HG03457 (cell line): Measurements from ENCODE around the gene SLC7A1.
"Not testable (repeated sequence)": the region's sequence is repeated elsewhere in the genome, so short reads cannot be mapped to it uniquely, and the experiment has no call there.

Experiments used
- ATAC-seq: cut with Tn5 transposase; IDR thresholded peaks from one replicate; pipeline ENCODE4 v1.9.1; 2021; ENCODE audit warnings: moderate number of reproducible peaks; ENCODE audit not compliant: unreplicated experiment

The SLC7A1 gene

DNA sequence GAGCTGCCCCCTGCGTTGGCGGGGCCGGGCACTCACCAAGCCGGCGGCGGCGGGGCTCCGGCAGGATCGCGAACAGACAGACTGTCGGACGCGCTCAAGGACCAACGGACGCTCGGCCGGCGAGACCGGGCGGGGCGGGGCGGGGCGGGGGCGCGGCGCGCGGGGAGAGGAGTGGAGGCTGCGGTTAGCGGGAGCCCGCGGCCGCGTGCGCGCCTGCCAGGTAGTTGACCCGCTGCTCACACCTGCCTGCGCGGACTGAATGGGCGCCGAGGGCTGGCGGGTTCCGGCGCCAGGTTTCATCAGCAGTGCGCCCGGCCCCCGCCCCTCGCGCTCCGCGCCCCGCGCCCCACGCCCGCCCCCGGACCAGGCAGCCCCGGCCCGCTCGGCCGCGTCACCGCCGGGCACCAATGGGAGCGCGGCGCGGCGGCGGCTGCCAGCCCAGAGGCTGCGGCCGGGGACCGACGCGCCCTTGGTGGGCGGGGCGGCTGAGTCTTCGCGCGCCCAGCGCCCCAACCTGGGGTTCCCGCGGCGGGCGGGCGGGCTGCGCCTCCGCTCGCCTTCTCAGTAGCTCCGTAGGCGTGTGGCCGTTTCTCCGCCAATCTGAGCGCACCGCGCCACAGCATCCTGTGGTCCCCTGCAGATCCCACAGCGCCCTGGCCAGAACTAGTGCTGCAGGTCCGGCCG is at the start of gene SLC7A1:
Gene SLC7A1 (minus strand): TSS at position 309 of the 684 bp plus-strand sequence. CDS start 59,500 bp downstream, outside the sequence.
- peak; percentile 78 for ATAC-seq

DNA sequence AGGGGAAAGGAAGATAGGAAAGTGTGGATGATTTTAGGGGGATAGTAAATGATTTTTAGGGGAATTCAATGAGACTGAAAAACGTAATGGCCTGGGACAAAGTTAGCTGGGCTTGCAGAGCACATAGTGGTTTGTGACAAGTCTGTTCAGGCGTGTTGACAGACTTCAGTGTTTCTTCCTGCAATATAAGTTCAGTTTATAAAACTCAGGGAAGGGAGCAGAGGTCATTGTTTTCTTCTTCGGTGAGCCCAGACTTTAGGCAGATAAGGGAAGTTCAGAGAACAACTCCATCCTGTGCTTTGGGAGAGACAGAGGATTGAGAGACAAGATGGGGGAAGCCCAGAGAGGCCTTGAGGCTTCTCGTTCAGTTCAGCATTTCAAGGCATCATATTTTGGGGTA is 45.2 kb upstream of the SLC7A1 start:
- no peak for ATAC-seq

GRCh38 chr13:29636831-29637230 is 41.3 kb upstream of the SLC7A1 start:
- ATAC-seq, result not testable (repeated sequence)

DNA sequence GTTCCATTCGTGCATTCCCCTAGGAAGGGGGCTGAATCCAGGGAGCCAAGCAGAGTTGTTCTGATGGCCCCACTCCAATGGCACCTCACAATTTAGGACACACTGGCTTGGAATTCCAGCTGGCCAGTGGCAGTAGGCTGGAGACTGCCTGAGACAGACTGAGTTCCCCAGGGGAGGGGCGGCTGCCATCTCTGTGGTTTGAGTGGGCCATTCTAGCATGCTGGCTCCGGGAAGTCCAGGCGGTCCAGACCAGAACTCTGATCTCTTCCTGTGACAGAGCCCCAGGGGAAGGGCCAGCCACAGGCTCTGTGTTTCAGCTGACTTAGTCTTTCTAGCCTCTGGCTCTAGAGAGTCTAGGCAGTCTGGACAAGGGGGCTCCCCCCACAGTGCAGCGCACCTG is 29.5 kb upstream of the SLC7A1 start:
- no peak for ATAC-seq

DNA sequence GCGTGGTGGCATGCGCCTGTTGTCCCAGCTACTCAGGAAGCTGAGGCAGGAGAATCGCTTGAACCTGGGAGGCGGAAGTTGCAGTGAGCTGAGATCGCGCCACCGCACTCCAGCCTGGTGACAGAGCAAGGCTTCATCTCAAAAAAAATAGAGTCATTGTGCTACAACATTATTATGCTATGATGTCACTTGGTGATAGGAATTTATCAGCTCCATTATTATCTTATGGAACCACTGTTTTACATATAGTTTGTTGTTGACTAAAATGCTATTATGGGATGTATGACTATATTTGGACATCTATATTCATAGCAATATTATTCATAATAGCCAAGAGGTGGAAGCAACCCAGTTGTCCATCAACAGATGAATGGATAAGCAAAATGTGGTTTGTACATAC is 26.4 kb upstream of the SLC7A1 start:
- no peak for ATAC-seq

DNA sequence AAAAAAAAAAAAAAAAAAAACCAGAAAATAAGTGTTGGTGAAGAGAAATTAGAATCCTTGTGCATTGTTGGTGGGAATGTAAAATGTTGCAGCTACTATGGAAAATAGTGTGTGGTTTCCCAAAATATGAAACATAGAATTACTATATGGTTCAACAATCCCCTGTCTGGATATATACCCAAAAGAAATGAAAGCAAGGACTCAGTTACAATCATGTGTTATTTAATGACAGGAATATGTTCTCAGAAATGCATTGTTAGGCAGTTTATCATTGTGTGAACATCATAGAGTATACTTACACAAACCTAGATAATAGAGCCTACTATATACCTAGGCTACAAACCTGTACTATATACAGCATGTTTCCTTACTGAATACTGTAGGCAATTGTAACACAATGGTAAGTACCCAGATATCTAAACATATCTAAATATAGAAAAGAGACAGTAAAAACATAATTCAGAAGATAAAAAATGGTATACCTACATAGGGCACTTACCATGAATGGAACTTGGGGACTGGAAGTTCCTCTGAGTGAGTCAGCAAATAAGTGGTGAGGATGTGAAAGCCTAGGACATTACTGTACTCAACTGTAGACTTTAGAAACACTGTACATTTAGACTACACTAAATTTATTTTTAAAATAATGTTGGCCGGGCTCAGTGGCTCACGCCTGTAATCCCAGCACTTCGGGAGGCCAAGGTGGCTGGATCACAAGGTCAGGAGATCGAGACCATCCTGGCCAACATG is 25.7 kb upstream of the SLC7A1 start:
- ATAC-seq, result no peak

GRCh38 chr13:29619995-29620394 is 24.5 kb upstream of the SLC7A1 start:
- no peak for ATAC-seq

DNA sequence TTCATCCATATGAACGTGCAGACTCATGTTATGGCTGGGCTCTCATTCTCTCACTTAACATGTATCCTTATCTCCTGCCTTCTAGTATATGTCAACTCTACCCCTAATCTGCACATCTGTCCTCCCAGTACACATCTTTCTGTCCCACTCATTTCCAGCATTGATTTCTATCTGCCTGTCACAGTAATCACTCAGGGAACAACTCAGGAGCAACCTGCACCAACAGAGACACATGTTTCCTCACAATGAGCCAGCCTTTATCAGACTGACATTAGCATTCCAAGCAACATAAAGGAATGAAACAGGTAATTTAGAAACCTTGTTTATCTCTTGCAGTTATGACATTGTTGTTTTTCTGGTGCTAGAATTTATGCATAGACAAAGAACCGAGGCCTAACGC is 17.6 kb upstream of the SLC7A1 start:
- ATAC-seq, result no peak

DNA sequence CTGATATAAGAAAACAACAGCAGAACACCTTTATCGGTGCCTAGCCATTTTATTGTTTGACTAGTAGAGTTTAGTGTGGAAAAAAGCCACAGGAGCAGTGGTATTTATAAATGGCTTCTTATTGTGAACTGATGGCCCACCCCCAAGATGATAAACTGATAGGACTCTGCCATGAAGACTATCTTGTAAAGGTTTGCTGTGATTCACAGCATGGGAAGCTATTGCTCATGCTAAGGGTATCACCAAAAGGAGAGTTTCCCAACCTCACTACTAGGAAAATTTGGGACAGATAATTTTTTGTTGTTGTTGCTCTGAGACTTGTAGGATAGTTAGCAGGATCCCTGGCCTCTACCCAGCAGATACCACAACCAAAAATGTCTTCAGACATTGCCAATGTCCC is 12.0 kb upstream of the SLC7A1 start:
- ATAC-seq, result no peak

GRCh38 chr13:29605860-29606526 is 10.5 kb upstream of the SLC7A1 start:
- ATAC-seq, result no peak

- no peak for ATAC-seq
These were observed 2.8 kb upstream of the SLC7A1 start for GRCh38 chr13:29598321-29598720.

- no peak for ATAC-seq
These were observed 2.2 kb upstream of the SLC7A1 start for GRCh38 chr13:29597706-29598105.

GRCh38 chr13:29597246-29597645 is 1.8 kb upstream of the SLC7A1 start:
- no peak for ATAC-seq

DNA sequence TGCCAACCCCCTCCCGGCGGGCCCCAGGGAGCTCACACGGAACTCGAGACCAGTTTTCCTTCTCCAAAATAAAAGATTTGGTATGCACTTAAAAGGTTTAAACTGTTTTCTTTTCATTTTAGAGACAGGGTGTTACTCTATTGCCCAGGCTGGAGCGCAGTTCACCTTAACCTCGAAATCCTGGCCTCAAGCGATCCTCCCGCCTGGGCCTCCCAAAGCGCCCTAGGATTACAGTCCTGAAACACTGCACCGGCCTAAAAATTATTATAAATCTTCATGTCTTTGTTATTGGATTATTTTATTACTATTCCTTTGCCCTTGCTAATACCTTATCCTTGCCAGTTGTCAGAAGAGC is 553 bp upstream of the SLC7A1 start:
- no peak for ATAC-seq

GRCh38 chr13:29594710-29595379 is 643 bp downstream of the SLC7A1 start:
- peak; percentile 35 for ATAC-seq

- ATAC-seq, result peak; percentile 18
These were observed 1.2 kb downstream of the SLC7A1 start for GRCh38 chr13:29594303-29594709.

- ATAC-seq, result no peak
These were observed 1.7 kb downstream of the SLC7A1 start for GRCh38 chr13:29593605-29594297.

DNA sequence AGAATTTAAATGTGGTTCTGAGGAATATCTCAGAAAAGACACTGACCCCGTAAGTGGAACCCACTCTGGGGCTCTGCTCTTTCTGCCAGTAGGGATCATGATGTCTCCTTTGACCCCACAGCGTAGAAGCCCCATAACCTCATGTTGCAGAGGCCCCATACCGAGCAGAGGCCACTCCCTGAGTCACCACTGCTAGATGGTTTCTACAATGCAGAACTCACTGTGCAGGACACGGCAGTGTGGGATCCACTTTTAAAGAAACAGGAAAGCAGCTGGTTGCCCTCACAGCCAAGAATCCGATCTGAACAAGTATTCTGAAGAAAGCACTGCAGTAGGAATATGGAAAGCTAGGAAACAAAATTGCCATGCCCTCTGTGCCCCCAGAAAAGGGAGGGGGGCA is 4.2 kb downstream of the SLC7A1 start:
- no peak for ATAC-seq

DNA sequence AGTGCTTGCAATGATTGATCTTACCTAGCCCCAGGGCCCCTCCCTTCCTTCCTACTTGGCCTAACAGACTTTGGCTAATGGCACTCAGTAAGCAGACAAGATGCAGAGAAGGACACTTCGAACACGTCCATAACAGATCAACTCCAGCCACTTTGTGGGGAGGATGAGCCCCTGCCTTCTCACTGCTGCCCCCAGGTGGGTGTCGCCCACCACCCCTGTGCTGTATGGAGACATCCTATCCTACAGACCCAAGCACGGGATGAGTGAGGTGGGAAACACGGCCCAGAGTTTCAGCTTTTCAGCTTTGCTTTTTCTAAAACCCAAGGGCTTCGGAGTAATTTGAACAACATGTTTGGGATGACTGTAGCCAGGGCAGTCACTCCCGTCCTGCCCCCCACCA is 5.5 kb downstream of the SLC7A1 start:
- no peak for ATAC-seq

GRCh38 chr13:29589234-29589633 is 6.3 kb downstream of the SLC7A1 start:
- no peak for ATAC-seq

DNA sequence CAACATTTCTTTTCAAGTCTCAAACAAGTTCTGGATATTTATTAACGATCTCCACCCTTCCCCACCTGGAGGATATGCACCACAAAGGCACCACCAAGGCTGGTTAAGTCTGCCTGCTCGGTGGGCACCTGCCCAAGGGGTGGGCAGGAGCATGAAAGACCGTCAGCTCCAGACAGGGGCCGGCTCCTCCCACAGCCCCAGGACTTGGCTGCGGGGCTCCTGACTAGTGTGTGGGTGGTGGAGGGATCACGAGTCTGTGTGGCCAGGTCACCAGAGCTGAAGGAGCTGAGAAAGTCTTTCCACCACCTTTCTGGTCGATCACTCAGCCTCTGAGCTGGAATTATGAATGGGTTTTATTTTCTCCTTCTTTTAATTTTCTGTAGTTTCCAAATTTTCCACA is 7.8 kb downstream of the SLC7A1 start:
- ATAC-seq, result no peak
